Peyer's patch (tissue), 4 donors: ENCODE measurements around the gene RET.

Source experiments
- POLR2A ChIP-seq, 2 donors: fragments of 450-650 bp; IDR thresholded peaks; one replicate each; pipeline ENCODE4 v1.5.1; 2017; ENCODE audit warnings: antibody characterized with exemption in 2 of 2, mild to moderate bottlenecking in 2 of 2, moderate library complexity in 2 of 2
- TF ChIP-seq, protein P1 (sequence below), 6 experiments: fragments of 450-650 bp in 4 of 6; fragments of 200-600 bp in 2 of 6; sonication (generic) in 1 of 6; IDR thresholded peaks; one replicate each; pipeline ENCODE4 v1.5.1; 2017 to 2019; ENCODE audit warnings: antibody characterized with exemption in 6 of 6, mild to moderate bottlenecking in 3 of 6, moderate library complexity in 1 of 6

DNA sequence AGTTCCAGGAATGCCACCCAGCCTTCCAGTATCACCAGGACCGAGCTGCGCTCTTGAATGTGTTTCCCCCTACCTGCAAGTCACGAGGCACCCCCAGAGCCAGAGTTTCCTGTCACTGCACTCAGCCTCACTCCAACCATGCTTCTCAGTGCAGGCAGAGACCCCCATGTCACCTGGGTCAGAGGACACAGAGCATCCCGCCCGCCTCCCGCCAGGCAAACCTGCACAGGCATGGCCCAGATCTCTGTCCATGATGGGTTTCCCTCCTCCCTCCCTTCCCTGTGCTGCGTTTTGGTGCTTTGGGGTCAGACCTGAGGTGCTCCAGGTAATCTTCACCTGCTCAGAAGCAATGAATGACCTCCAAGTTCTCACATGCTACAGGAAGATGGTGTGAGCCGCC, 3.1 kb upstream of the RET start:
- no peak for TF ChIP-seq POLR2A (IDR thresholded peaks at IDR 0.05)
- TF ChIP-seq, protein P1, sequence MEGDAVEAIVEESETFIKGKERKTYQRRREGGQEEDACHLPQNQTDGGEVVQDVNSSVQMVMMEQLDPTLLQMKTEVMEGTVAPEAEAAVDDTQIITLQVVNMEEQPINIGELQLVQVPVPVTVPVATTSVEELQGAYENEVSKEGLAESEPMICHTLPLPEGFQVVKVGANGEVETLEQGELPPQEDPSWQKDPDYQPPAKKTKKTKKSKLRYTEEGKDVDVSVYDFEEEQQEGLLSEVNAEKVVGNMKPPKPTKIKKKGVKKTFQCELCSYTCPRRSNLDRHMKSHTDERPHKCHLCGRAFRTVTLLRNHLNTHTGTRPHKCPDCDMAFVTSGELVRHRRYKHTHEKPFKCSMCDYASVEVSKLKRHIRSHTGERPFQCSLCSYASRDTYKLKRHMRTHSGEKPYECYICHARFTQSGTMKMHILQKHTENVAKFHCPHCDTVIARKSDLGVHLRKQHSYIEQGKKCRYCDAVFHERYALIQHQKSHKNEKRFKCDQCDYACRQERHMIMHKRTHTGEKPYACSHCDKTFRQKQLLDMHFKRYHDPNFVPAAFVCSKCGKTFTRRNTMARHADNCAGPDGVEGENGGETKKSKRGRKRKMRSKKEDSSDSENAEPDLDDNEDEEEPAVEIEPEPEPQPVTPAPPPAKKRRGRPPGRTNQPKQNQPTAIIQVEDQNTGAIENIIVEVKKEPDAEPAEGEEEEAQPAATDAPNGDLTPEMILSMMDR (IDR thresholded peaks at IDR 0.05) = no peak
